ENCODE data around the gene MRPL37. TPM values are rescaled to one million over a fixed set of nuclear protein-coding genes. Genes with fewer than 3 reads are reported as not detected.

The MRPL37 gene
- total RNA-seq, 1 donor, result 79.5 TPM

DNA sequence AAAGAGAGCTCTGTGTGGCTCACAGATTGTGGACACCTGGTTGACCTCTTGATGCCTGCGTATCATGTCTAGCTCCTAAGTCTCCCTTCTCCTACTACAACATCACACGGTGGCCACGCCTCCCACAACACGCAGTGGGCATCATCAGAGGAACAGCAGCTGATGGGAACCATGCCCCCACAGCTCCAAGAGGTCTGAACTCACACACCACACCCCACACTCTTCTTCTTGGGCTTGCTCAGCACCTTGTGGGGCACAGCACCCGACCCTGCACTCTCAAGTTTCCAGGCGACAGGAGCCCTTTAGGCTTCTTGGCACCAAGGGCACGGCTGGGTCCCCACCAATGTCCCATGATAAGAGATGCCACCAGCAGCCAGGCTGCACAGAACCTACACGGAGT, 28.4 kb upstream of the MRPL37 start:
- H3K4me3 ChIP-seq (ENCODE audit: low read depth, low read length), result no peak overlapping the region
- DNase-seq (ENCODE audit: low read depth), result no peak
- TF ChIP-seq, protein P1, sequence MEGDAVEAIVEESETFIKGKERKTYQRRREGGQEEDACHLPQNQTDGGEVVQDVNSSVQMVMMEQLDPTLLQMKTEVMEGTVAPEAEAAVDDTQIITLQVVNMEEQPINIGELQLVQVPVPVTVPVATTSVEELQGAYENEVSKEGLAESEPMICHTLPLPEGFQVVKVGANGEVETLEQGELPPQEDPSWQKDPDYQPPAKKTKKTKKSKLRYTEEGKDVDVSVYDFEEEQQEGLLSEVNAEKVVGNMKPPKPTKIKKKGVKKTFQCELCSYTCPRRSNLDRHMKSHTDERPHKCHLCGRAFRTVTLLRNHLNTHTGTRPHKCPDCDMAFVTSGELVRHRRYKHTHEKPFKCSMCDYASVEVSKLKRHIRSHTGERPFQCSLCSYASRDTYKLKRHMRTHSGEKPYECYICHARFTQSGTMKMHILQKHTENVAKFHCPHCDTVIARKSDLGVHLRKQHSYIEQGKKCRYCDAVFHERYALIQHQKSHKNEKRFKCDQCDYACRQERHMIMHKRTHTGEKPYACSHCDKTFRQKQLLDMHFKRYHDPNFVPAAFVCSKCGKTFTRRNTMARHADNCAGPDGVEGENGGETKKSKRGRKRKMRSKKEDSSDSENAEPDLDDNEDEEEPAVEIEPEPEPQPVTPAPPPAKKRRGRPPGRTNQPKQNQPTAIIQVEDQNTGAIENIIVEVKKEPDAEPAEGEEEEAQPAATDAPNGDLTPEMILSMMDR (IDR thresholded peaks at IDR 0.05; ENCODE audit: insufficient read depth, low read depth, low read length), result no peak

DNA sequence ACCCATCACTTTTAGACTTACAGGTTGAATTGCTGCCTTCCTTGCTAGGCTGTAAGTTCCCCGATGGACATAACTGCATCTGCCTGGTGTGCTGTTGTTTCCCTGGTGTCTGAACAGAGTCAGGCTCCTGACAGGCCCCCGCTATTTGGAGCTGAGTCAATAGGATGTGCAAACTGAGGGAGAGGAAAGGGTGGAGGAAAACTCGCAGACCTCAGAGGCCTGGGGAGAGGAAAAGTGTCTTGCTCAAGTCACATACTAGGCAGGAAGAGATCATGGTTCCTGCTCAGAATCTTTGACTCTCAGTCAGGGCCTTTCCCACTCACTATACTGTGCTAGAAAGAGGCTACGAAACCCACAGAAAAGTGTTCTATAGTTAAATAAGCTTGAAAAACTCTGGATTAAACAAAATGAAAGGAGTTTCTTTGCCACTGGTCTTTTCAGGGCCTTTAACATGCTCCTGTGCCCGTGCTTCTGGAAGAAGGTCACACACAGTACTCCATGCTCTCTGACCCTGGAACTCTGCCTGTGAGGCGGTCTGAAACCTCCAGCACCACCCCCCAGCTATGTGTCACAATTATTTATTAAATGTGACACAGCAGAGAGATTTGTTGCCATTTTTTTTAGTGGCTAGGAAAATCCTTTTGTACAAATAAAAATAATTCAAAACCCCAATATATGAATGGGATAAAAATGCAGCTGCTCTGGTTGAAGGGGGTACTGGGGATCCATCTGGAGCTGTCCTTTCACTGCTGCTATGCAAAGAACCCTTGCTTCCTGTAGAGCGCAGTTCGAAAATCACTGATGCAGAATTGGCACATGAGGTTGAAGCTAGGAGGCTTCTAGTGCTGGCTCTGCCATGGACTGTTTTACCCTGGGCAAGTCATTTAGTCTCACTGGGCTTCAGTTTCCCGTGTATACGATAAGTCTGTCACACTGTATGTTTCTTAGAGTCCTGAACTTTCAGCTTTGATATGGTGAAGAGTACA, 27.1 kb upstream of the MRPL37 start:
- H3K4me3 ChIP-seq (ENCODE audit: low read depth, low read length), result no peak overlapping the region
- TF ChIP-seq, protein P1 (IDR thresholded peaks at IDR 0.05; ENCODE audit: insufficient read depth, low read depth, low read length), result no peak
- DNase-seq (ENCODE audit: low read depth), result peak; percentile 13

DNA sequence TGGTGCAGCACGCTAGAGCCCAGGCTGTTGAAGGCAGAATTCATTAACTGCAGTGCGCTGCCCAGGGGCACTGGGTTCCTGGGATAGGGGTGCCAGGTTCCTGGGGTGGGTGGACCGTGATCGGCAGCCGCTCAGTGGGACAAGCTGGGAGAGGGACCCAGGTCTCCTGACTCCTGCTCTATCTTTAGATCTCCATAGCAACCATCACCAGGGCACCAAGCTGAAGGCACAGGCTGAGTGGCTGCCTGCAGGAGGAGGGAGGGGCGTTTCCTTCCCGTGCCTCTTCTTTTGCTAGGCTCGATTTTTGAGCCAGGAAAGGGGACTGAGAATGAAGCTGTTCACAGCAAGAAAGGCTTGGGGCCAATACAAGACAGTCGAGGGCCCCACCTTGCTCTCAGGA, 26.3 kb upstream of the MRPL37 start:
- no peak for DNase-seq (ENCODE audit: low read depth)
- no peak overlapping the region for H3K4me3 ChIP-seq (ENCODE audit: low read depth, low read length)
- TF ChIP-seq, protein P1 (IDR thresholded peaks at IDR 0.05; ENCODE audit: insufficient read depth, low read depth, low read length), result no peak

DNA sequence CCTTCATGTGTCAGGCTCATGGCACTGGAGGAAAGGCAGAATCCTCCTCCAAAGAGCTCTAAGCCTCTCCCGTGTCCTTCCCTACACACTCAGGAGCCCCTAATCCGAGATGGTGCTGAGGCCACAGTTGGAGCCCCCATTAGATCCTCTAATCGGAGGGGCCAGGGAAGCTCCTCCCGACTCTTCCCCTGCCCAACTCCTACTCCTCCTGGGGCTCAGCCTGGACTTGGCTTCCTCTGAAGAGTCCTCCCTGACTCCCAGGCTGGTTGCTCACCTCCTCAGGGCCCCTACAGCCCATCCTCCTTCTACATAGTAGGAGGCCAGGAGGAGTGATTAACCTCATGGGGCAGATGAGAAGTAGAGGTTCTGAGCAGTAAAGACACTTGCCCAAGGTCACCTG, 25.9 kb upstream of the MRPL37 start:
- no peak overlapping the region for H3K4me3 ChIP-seq (ENCODE audit: low read depth, low read length)
- no peak for DNase-seq (ENCODE audit: low read depth)
- TF ChIP-seq, protein P1 (IDR thresholded peaks at IDR 0.05; ENCODE audit: insufficient read depth, low read depth, low read length), result no peak

DNA sequence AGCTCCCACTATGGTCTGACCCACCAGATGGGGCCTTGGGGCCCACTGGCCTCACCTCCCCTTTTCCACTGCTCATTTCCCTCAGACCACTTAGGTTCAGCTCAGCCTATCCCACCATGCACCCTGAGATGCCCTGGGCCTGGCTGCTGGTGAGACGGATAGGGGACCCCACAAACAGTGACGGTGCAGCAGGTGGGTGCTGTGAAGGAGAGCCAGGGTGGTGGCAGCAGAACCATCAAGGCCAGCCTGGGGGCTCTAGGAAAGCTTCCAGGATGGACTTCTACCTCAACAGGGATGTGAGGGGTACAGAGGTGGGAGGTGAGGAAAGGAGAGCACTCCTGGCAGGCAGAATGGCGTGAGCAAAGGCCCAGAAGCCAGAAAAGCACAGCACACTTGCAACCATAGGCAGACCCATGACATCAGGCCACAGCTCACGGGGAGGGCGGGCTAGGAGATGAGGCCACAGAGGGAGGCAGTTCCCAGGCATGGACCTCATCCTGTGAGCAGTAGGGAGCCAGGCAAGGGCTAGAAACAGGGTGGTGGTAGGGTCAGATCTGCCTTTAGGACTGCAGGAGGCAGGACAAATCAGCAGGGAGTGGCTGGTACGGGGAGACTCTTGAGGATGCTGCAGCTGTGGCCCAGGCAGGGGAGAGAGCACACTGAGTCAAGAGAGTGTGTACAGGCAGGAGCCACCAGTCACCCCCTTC, 23.2 kb upstream of the MRPL37 start:
- TF ChIP-seq, protein P1 (IDR thresholded peaks at IDR 0.05; ENCODE audit: insufficient read depth, low read depth, low read length), result no peak
- DNase-seq (ENCODE audit: low read depth), result no peak
- H3K4me3 ChIP-seq (ENCODE audit: low read depth, low read length), result no peak overlapping the region

DNA sequence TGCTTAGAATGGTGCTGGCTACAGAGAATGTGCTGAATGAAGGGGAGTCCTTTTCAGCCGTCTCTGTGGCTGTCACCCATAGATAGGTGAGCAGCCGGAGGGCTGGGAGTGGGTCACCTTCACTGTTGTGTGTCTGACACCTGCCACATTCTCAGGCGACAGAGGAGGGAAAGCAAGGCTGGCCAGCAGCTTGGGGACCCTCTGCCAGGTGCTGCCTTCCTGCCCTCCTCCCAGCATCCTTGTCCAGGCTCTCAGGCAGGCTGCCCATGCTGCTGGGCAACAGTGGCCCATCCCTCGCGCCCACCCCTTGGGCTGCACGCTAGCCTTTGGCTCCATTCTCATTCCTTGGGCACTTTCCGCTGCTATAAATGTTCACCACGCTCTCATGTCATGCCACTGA, 22.2 kb upstream of the MRPL37 start:
- TF ChIP-seq, protein P1 (IDR thresholded peaks at IDR 0.05; ENCODE audit: insufficient read depth, low read depth, low read length), result no peak
- DNase-seq (ENCODE audit: low read depth), result no peak
- H3K4me3 ChIP-seq (ENCODE audit: low read depth, low read length), result no peak overlapping the region
